Pancreas (tissue), 10 donors: Measurements from ENCODE around the gene DEFB108B. TPM values are rescaled to one million over a fixed set of nuclear protein-coding genes. Genes with fewer than 3 reads are reported as not detected.
"Not testable (repeated sequence)": the region's sequence is repeated elsewhere in the genome, so short reads cannot be mapped to it uniquely, and the experiment has no call there.

ENCODE experiments used
- ATAC-seq, 4 donors: fragments of 200-7000 bp; cut with Tn5 transposase; one replicate each; pipeline versions ENCODE4 v1.8.0 to v1.9.1; 2020; ENCODE audit warnings: mild to moderate bottlenecking in 4 of 4, moderate library complexity in 4 of 4
- DNase-seq, 6 donors: peaks; one replicate each; pipeline ENCODE4 v3.0.0-alpha.2; 2020
- FAIRE-seq: peaks from 2 replicates; lab custom pipeline; 2012; peaks lifted over from hg19 to GRCh38; lab: Jason Lieb, UNC
- H3K27ac ChIP-seq, 4 donors: fragments of 200-600 bp; sonication (generic); 1 replicate in 3 of 4; 2 replicates in 1 of 4; pipeline versions ENCODE4 v1.5.0 to v1.8.0; 2020
- H3K27me3 ChIP-seq, 4 donors: fragments of 200-600 bp; one replicate each; pipeline ENCODE4 v1.8.0; 2021
- H3K36me3 ChIP-seq, 3 donors: fragments of 200-600 bp; sonication (generic) in 1 of 3; one replicate each; pipeline versions ENCODE4 v1.5.0 to v1.8.0; 2020 to 2021
- H3K4me1 ChIP-seq, 3 donors: fragments of 200-600 bp; one replicate each; pipeline ENCODE4 v1.8.0; 2021
- H3K4me3 ChIP-seq, 4 donors: fragments of 200-600 bp; sonication (generic) in 2 of 4; one replicate each; pipeline versions ENCODE4 v1.5.0 to v1.8.0; 2020 to 2021
- H3K9me3 ChIP-seq, 4 donors: fragments of 200-600 bp; one replicate each; pipeline ENCODE4 v1.8.0; 2021
- CTCF ChIP-seq, 4 donors: fragments of 200-600 bp; sonication (generic) in 3 of 4; IDR thresholded peaks; one replicate each; pipeline versions ENCODE4 v1.5.0 to v1.8.0; 2021; ENCODE audit warnings: antibody characterized with exemption in 4 of 4
- WGBS, 2 donors: extraction: QIAGEN DNeasy Blood & Tissue Kit; methylation state at CpG; one replicate each; pipeline ENCODE4 v1.1.7; 2013; 5-methylcytosine and 5-hydroxymethylcytosine counted together
- intact Hi-C, 3 donors: fragments of 100-400 bp; cut with DNase I; formaldehyde crosslinking; loops; one replicate each; pipeline versions ENCODE4 v1.11.1 to v1.14.2; 2022
- polyA plus RNA-seq, 2 donors: library from polyadenylated mRNA; stranded (reverse); fragments of 200-250 nt; gene quantifications; one replicate each; pipeline ENCODE4 v1.2.3, GENCODE V29; 2013
- total RNA-seq, 6 donors: library from RNA; stranded (reverse); fragmentation: NEBNext Ultra II Directional in 4 of 6; extraction: Animal tissue kit (Norgen Biotek cat#: 25700) in 4 of 6; gene quantifications; one replicate each; pipeline versions ENCODE4 v1.2.1 to v1.2.4, GENCODE V29; 2021 to 2023
- donor health status: healthy with polysubstance abuse.
- donor health status: DM: no; HTN: no; CAD: no; lungs with moderate emphysema.
- donor health status: DM: no; HTN: no; CAD: no.
- donor health status: control.
- donor health status: control.
- donor health status: Bipolar disorder and iron deficiency.
- donor health status: DM: yes; HTN: yes; CAD: no.
- donor health status: DM: no; HTN: no; CAD: no.
- donor health status: DM: no; HTN: no; CAD: no.
- donor health status: DM: yes; HTN: yes; CAD: no.

Gene DEFB108B
- total RNA-seq (not detected), polyA plus RNA-seq (not detected)

DNA sequence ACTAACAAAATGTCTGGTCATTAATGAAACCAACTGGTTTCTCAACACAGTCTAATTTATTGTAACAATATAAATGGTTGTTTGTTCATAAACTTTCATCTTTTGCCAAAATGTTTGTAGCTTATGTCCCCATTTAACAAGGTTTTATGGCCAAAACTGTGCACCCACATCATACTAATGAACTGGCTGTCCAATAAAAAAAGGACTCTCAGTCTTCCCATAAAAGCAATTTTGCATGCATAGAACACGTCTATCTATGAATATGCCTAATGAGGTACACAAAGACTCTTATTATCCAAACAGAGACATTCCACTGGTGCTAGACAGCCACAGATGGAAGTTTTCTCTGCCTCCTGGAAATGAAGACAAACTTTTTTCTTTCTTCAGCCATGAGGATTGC lies at the start of gene DEFB108B:
DEFB108B (plus strand) TSS at position 390 of the 400 bp plus-strand sequence; CDS start at position 390, 0 bp downstream.
- H3K9me3 ChIP-seq = not testable (repeated sequence)

GRCh38 chr11:71786114-71786847 lies 46.7 kb upstream of the DEFB108B start:
- H3K36me3 ChIP-seq, H3K4me1 ChIP-seq, H3K9me3 ChIP-seq, FAIRE-seq, DNase-seq, intact Hi-C loops, H3K27me3 ChIP-seq: not testable (repeated sequence)
- H3K4me3 ChIP-seq = peak overlapping the region; percentile 22 to 55 (median 50)
- WGBS, 2 donors = 4 to 5% methylated on average over 36 to 40 of the region's 40 CpGs
- H3K27ac ChIP-seq = peak overlapping the region; percentile 9 to 59 (median 48)
- peak in 3 of 4 donors; percentile 16 to 43 (median 33) for ATAC-seq

More for the DNA sequence above, at the start of gene DEFB108B:
- H3K27ac ChIP-seq, H3K4me1 ChIP-seq, intact Hi-C loops, H3K4me3 ChIP-seq, H3K36me3 ChIP-seq, H3K27me3 ChIP-seq, DNase-seq, ATAC-seq, FAIRE-seq: not testable (repeated sequence)
- 0% methylated on average over 1 of the region's 1 CpG for WGBS, 2 donors

DNA sequence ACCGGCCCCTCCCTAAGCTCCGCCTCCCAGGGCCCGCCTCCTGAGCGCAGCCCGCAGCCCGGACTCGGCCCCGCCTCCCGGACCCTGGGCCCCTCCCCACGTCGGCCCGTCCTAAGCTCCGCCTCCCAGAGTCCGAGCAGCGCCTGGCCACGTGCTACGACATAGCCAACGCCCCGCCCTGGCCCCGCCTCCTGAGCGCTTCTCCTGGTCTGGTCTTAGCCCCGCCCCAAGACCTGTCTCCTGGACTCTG lies 46.2 kb upstream of the DEFB108B start:
- H3K4me3 ChIP-seq = peak overlapping the region in 3 of 4 donors; percentile 22 to 77 (median 55)
- H3K27me3 ChIP-seq, H3K4me1 ChIP-seq, H3K9me3 ChIP-seq, intact Hi-C loops, H3K36me3 ChIP-seq: not testable (repeated sequence)
- peak overlapping the region in 1 of 4 donors; percentile 42 for H3K27ac ChIP-seq
- FAIRE-seq = peak; percentile 67
- 1% methylated on average over 22 of the region's 22 CpGs for WGBS, 2 donors
- peak; percentile 98 to 100 (median 100) for DNase-seq
- peak in 3 of 4 donors; percentile 96 to 100 (median 97) for ATAC-seq

- Histone ChIP-seq H3K27ac (peak overlapping the region in 3 of 4 donors; percentile 37 to 62 (median 42)), H3K9me3 (no peaks in the 10 kb centered on the region), H3K4me1 (no peaks in the 10 kb centered on the region), H3K36me3 (no peaks in the 10 kb centered on the region), H3K4me3 (peak overlapping the region; percentile 26 to 77 (median 58)), H3K27me3 (no peaks in the 10 kb centered on the region)
- ATAC-seq = peak; percentile 97 to 100 (median 98)
- peak in 4 of 6 donors; percentile 86 to 99 (median 94) for DNase-seq
- FAIRE-seq = no peak
- intact Hi-C loops = no loop called here
- WGBS, 2 donors = 0% methylated on average over 28 to 61 of the region's 62 CpGs
- TF ChIP-seq CTCF (IDR thresholded peaks at IDR 0.05) = no peak
Observed at GRCh38 chr11:71787098-71787823, 45.7 kb upstream of the DEFB108B start.

- Histone ChIP-seq H3K4me3 (peak overlapping the region; percentile 26 to 77 (median 58)), H3K27ac (peak overlapping the region in 3 of 4 donors; percentile 37 to 62 (median 42))
- intact Hi-C loops, H3K27me3 ChIP-seq, H3K36me3 ChIP-seq, ATAC-seq, FAIRE-seq, H3K4me1 ChIP-seq, H3K9me3 ChIP-seq: not testable (repeated sequence)
- peak in 1 of 6 donors; percentile 43 for DNase-seq
- whole genome bisulfite sequencing, 2 donors = 1 to 3% methylated on average over 19 of the region's 19 CpGs
Observed at GRCh38 chr11:71787824-71788454, 45.1 kb upstream of the DEFB108B start.

DNA sequence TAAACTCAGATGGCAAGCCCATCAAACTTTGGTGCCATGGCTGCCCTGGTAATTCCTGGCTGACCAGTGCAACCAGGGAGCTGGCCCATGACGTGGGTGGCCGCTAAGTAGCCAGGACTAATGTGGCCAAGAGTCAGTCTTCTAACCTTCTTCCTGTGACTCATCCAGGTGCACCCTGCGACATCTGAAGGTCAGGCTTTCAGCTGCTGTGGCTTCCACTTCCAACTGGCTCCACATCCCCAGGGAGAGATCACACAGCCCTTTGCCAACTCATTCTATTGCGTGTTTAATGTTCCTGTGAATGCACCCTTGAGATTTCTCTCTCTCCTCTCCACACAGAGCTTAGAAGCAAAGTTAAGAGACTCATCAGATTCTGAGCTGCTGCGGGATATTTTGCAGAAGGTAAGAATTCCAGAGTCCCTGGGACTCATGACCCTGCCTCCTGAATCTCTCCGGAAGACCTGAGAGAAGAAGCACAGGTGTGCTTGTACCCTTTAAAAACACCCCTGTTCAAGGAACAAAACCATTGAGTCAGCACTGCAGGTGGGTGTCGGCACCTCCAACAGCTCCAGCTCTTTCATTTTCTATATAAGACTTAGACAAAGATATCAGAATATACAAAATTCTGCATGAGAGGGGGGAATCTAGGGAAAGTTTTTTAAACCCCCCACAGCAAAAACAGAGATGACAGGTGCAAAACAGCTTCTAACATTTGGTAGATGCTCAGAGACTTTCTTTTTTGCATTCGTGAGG lies 43.4 kb upstream of the DEFB108B start:
- H3K27ac ChIP-seq, H3K4me1 ChIP-seq, FAIRE-seq, H3K27me3 ChIP-seq, H3K36me3 ChIP-seq, H3K9me3 ChIP-seq, intact Hi-C loops, ATAC-seq, H3K4me3 ChIP-seq: not testable (repeated sequence)
- peak in 1 of 6 donors; percentile 42 for DNase-seq
- WGBS, 2 donors = 76 to 84% methylated on average over 7 to 8 of the region's 8 CpGs

GRCh38 chr11:71791111-71791510 lies 41.9 kb upstream of the DEFB108B start:
- intact Hi-C loops, H3K9me3 ChIP-seq, H3K4me3 ChIP-seq, H3K4me1 ChIP-seq, ATAC-seq, H3K27me3 ChIP-seq, H3K36me3 ChIP-seq, DNase-seq, H3K27ac ChIP-seq, FAIRE-seq: not testable (repeated sequence)
- 71 to 87% methylated on average over 6 to 7 of the region's 7 CpGs for WGBS, 2 donors
